Body of pancreas (tissue), 4 donors: ENCODE results near the gene PTPN12.

Experiments used
- CTCF ChIP-seq, 7 experiments: fragments of 450-650 bp in 4 of 7; fragments of 200-600 bp in 3 of 7; sonication (generic) in 3 of 7; IDR thresholded peaks; one replicate each; pipeline ENCODE4 v1.5.1; 2016 to 2019; ENCODE audit warnings: antibody characterized with exemption in 7 of 7
- POLR2A ChIP-seq, 3 donors: fragments of 450-650 bp; IDR thresholded peaks; one replicate each; pipeline ENCODE4 v1.6.1; 2016; ENCODE audit warnings: antibody characterized with exemption in 3 of 3, mild to moderate bottlenecking in 2 of 3

DNA sequence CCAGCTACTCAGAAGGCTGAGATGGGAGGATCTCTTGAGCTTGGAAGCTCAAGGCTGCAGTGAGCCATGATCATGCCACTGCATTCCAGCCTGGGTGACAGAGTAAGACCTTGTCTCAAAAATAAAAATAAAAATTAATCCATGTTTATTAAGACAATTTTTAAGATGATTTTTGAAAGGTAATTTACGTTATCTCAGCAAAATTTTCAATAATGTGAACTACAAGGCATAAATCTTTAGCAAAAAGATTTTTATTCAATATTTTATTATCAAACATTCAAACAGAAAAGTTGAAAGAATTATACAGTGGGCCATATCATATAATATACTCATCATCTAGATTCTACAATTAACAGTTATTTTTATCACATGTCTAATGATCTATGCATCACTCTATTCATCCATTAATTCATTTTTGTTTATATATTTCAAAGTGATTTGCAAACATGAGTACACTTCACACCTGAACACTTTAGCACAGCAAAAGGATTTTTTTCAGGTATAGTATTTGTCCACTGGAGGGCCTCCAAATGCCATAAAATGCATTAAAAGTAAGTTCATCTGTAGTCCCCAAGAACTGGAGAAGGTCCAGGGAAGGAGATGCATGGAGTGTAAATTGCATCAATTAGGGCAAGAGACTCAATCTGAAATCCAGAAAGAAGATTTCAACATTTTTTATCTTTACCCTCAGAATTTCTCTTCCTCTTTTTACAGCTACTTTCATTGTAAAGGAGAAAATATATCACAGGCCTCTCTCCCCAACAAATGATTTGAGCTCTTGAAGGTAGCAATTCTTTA is 120.5 kb downstream of the PTPN12 start:
- no peak for TF ChIP-seq POLR2A (IDR thresholded peaks at IDR 0.05)
- peak; percentile 36 to 86 (median 73) for TF ChIP-seq CTCF (IDR thresholded peaks at IDR 0.05)
